Muscle layer of colon (tissue), 2 donors: Measurements from ENCODE around the gene LYPD6B.

Source experiments
- H3K27ac ChIP-seq: one replicate; pipeline ENCODE4 v1.7.0; 2013; ENCODE audit warnings: low read depth, mild to moderate bottlenecking, low read length, moderate library complexity
- H3K27me3 ChIP-seq, 2 donors: one replicate each; pipeline ENCODE4 v1.7.0; 2013; ENCODE audit warnings: low read length in 2 of 2, mild to moderate bottlenecking in 2 of 2; ENCODE audit not compliant: insufficient read depth in 2 of 2, control insufficient read depth in 1 of 2
- H3K36me3 ChIP-seq: one replicate; pipeline ENCODE4 v1.7.0; 2013; ENCODE audit warnings: mild to moderate bottlenecking, low read length; ENCODE audit not compliant: insufficient read depth
- H3K4me1 ChIP-seq: one replicate; pipeline ENCODE4 v1.7.0; 2013; ENCODE audit warnings: mild to moderate bottlenecking, low read length; ENCODE audit not compliant: insufficient read depth
- H3K4me3 ChIP-seq, 2 donors: one replicate each; pipeline ENCODE4 v1.7.0; 2013; ENCODE audit warnings: low read length in 2 of 2, low read depth in 1 of 2, mild to moderate bottlenecking in 1 of 2, moderate library complexity in 1 of 2
- H3K9ac ChIP-seq: one replicate; pipeline ENCODE4 v1.7.0; 2013; ENCODE audit warnings: low read length
- H3K9me3 ChIP-seq: one replicate; pipeline ENCODE4 v1.7.0; 2013; ENCODE audit warnings: mild to moderate bottlenecking, low read length
- donor health status: abdominal sarcoma.
- donor health status: Adenocarcinoma of cecum.

Gene LYPD6B

DNA sequence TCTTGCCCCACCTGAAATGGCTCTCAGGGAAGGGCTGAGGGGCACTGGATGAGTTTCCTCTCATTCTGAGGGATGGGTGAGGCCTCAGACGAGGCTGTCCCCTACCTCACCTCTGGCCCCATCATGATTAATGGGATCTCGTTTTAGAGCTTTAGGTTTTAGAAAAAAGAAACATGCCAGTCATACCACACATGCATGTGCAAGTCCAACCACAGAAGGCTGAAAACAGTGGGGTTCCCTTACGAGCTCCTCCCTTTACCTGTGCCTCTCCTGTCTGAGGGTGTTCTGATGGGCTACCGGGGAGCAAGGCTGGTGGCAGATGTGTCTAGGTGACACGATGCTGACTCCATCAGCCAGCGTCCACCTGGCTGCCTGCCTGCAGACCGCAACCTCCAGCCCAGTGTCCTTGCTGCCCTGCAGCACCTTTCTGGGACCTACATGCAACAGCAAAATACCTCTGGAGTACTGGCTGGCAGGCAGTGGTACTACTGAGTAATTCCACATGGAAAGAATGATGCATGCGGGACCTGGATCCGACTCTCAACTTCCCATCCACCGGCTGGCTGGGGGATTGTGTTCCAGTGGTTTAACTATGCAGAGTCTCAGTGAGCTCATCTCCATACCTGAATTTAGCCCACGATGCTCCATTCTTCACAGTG lies 9.1 kb upstream of the LYPD6B start:
- Histone ChIP-seq H3K9me3 (no peaks in the 10 kb centered on the region), H3K36me3 (no peaks in the 10 kb centered on the region), H3K4me3 (no peak overlapping the region), H3K27ac (no peak overlapping the region), H3K4me1 (no peaks in the 10 kb centered on the region), H3K27me3 (no peaks in the 10 kb centered on the region), H3K9ac (no peak overlapping the region)

DNA sequence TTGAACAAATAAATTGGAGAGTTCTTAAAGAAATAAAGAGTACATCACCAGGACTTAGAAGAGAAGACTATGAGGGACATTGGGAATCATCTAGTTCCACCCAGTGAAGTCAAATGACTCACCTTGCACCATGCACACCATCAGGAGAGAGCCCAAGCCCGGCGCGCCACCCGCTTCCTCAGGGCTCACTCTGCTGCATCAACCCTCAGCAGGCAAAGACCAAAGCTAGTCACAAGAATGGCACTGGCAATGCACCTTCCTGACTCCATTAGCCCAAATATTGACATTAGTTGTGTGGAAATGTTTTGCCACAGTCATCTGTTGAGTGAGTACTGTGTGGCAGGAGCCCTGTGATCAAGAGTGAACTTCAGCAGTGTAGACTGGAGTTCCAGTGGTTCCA lies 7.1 kb upstream of the LYPD6B start:
- Histone ChIP-seq H3K9me3 (no peaks in the 10 kb centered on the region), H3K36me3 (no peaks in the 10 kb centered on the region), H3K27me3 (no peaks in the 10 kb centered on the region), H3K4me3 (no peak overlapping the region), H3K27ac (no peak overlapping the region), H3K4me1 (no peaks in the 10 kb centered on the region), H3K9ac (no peak overlapping the region)

DNA sequence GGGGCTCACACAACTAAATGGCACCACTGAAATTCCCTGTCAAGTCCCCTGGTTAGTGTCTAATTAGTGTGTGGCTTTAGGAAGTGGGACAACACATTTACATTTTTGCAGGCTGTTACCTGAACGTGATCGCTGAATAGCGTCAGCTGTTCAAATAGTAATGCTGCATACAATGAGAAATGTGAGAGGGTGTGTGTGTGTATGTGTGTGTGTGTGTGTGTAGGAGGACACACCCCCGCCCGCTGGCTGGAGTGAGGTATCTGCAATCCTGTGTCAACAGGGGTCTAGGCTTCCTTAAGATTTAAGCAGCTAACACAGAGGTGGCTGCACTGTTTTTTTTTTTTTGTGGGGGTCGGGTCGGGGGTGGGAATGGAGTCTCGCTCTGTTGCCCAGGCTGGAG lies 4.8 kb upstream of the LYPD6B start:
- H3K9ac ChIP-seq: no peak overlapping the region
- no peak overlapping the region for H3K27ac ChIP-seq
- H3K9me3 ChIP-seq: no peaks in the 10 kb centered on the region
- no peaks in the 10 kb centered on the region for H3K36me3 ChIP-seq
- H3K4me1 ChIP-seq: no peaks in the 10 kb centered on the region
- peaks cover 8 to 11% of the 10 kb centered on the region in 2 donors for H3K27me3 ChIP-seq
- H3K4me3 ChIP-seq: no peak overlapping the region

DNA sequence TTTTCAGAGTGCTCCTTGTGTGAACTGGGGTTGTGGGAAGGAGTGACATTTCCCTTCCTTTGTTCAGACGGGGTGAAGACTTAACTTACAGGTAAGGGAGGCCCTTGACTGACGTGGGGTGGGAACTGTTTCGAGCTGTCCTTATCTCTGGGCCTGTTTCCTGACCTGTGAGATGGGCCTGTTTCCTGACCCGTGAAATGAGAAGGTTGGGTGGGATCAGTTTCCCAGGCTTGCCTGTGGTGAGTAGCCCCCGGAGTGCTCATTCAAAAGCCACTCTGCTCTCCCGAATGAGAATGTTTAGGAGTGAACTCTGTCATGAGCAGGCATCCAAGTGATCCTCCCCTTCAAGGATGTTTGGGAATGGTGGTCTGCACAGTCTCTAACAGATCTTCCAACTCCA lies 4.1 kb upstream of the LYPD6B start:
- H3K27ac ChIP-seq: no peak overlapping the region
- no peaks in the 10 kb centered on the region for H3K4me1 ChIP-seq
- no peaks in the 10 kb centered on the region for H3K9me3 ChIP-seq
- peaks cover 8 to 17% of the 10 kb centered on the region in 2 donors for H3K27me3 ChIP-seq
- H3K4me3 ChIP-seq: no peak overlapping the region
- H3K36me3 ChIP-seq: no peaks in the 10 kb centered on the region
- no peak overlapping the region for H3K9ac ChIP-seq

DNA sequence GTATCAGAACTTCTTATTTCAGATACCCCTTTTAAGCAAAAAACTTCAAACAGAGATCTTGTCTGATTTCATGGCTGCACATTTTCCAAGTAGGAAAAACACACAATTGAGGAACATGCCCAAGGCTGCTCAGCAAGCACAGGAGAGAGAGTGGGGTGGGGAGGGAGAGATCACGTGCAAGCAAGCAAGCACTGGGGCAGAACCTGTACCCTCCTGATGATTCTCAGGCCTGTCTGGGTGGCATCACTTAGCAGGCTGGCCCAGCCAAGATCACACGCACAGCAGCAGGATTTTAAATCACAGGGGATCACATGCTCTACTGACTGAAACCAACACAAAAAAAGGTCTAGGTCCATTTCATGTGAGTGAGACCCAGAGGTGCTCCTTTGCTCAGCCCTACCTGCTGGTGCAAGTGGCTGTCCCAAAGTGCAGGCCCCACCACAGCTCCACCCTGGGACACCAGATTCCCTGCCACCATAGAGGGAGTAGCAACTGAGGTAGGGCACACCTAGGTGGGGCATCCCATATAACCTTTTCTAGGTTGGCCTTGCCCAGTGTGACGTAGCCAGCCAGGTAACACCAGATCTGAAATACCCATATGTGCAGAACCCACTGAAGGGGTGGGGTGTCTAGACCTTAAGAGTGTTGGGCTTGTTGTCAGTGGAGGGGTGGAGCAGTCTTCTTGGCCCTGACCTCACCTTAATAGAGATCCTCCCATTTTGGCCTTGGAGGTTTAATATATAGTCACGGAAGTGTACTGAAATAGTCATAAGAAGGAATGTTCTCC lies 1.8 kb upstream of the LYPD6B start:
- peaks cover 8 to 20% of the 10 kb centered on the region in 2 donors for H3K27me3 ChIP-seq
- H3K9ac ChIP-seq: no peak overlapping the region
- H3K27ac ChIP-seq: no peak overlapping the region
- no peak overlapping the region for H3K4me3 ChIP-seq
- H3K9me3 ChIP-seq: no peaks in the 10 kb centered on the region
- H3K36me3 ChIP-seq: no peaks in the 10 kb centered on the region
- H3K4me1 ChIP-seq: no peaks in the 10 kb centered on the region

DNA sequence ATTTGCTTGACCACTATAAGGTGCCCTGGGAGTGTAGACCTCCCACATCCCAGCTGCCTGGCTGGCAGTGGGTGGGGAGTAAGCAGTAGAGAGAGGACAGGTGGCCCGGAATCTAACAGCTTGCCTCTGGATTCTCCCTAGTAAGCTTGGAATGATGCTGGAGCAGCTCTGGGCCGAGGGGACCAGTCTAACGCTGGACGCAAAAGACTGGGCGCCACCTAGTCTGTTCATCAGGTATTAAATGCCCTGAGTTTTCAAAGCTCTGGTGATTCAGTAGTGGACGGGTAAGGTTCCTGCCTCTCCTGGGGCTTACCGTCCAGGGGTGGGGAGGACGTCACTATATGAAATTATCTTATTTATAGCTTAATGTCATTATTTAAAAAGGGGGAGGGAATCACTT lies 648 bp upstream of the LYPD6B start:
- H3K4me1 ChIP-seq: no peaks in the 10 kb centered on the region
- peaks cover 8 to 20% of the 10 kb centered on the region in 2 donors for H3K27me3 ChIP-seq
- no peak overlapping the region for H3K4me3 ChIP-seq

DNA sequence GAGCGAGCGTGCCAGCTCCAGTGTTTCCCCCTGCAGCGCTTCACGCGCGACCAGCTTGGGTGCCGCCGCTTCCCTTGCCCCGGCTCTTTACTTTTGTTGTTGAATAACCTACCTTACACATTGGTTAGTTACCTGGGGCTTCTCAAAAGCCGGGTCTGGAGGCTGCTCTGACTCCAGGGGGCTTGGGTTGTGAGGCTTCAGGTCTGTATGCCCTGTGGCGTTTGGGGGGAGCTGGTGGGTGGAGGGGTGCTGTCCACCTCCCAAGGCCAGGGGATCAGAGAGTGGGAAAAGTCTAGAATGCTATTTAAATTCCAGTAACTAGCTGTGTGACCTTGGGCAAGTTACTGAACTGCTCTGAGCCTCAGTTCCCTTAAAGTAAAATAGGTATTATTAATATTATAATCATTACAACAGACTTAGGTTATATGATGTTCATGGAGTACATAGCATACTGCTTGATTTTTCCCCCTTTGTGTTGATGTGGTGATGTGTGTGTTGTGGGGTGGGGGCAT lies 770 bp downstream of the LYPD6B start:
- Histone ChIP-seq H3K36me3 (no peaks in the 10 kb centered on the region), H3K4me1 (no peaks in the 10 kb centered on the region), H3K27ac (no peak overlapping the region), H3K4me3 (no peak overlapping the region), H3K27me3 (peaks cover 8 to 20% of the 10 kb centered on the region in 2 donors), H3K9ac (no peak overlapping the region), H3K9me3 (no peaks in the 10 kb centered on the region)

More for the DNA sequence above, 648 bp upstream of the LYPD6B start:
- no peaks in the 10 kb centered on the region for H3K9me3 ChIP-seq
- no peak overlapping the region for H3K27ac ChIP-seq
- H3K9ac ChIP-seq: no peak overlapping the region
- no peaks in the 10 kb centered on the region for H3K36me3 ChIP-seq

DNA sequence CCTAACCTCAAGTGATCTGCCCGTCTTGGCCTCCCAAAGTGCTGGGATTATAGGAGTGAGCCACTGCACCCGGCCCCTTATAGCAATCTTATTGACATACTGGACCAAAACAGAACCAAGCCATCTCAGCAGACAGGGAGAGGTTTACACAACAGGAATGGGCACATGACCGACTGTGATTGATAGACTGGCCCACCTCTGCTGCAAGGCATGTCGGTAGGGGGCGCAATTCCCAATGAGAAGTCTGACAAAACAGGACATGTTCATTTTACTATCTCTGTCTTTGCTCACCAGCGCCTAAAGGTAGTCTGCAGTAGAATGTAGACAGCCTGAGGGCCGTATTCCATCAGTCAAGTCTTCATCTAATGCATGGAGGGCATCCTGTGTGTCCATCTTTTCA lies 2.0 kb downstream of the LYPD6B start:
- H3K4me1 ChIP-seq: no peaks in the 10 kb centered on the region
- peaks cover 8 to 20% of the 10 kb centered on the region in 2 donors for H3K27me3 ChIP-seq
- no peaks in the 10 kb centered on the region for H3K36me3 ChIP-seq
- H3K9me3 ChIP-seq: no peaks in the 10 kb centered on the region
- H3K9ac ChIP-seq: no peak overlapping the region
- no peak overlapping the region for H3K27ac ChIP-seq
- no peak overlapping the region for H3K4me3 ChIP-seq

DNA sequence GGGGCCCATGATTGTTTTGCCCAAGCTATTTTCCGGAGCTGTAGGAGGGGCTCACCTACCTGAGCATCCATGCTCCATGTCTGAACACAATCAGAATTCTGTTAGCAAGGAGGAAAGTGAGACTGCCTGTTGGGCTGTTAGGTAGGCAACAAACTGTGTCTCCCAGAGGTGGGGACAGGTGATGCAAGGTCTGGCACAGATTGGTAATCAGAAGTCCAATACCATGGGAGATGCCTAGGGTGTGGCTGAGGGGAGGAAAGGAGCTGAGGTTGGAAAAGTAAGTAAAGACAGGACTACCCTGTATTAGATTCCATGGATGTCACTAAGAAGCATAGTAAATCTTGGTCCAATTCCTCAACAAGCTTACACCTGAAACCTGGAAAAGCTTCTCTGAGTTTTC lies 3.0 kb downstream of the LYPD6B start:
- Histone ChIP-seq H3K27ac (no peak overlapping the region), H3K36me3 (no peaks in the 10 kb centered on the region), H3K27me3 (peaks cover 8 to 20% of the 10 kb centered on the region in 2 donors), H3K4me1 (no peaks in the 10 kb centered on the region), H3K9me3 (no peaks in the 10 kb centered on the region), H3K9ac (no peak overlapping the region), H3K4me3 (no peak overlapping the region)

DNA sequence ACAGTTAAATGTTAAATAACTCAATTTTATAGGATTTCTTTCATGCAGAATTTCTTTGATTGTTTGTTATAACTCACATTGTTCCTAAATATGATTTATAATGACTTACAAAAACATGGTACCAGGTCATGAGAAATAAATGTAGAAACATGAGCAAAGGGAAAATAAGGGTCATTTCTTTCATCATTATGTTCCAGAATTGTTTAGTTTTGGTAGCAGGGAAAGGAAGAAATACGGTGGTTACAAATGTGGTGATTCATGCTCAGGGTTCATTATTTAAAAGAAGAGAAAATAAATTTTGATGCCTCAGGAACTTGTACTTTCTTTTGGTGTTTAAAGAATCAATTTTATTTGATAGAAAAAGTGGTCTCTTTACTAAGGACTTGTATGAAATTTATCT lies 4.4 kb downstream of the LYPD6B start:
- H3K27ac ChIP-seq: no peak overlapping the region
- H3K4me1 ChIP-seq: no peaks in the 10 kb centered on the region
- no peak overlapping the region for H3K4me3 ChIP-seq
- H3K9me3 ChIP-seq: no peaks in the 10 kb centered on the region
- no peak overlapping the region for H3K9ac ChIP-seq
- H3K36me3 ChIP-seq: no peaks in the 10 kb centered on the region
- H3K27me3 ChIP-seq: peaks cover 4 to 14% of the 10 kb centered on the region in 2 donors

DNA sequence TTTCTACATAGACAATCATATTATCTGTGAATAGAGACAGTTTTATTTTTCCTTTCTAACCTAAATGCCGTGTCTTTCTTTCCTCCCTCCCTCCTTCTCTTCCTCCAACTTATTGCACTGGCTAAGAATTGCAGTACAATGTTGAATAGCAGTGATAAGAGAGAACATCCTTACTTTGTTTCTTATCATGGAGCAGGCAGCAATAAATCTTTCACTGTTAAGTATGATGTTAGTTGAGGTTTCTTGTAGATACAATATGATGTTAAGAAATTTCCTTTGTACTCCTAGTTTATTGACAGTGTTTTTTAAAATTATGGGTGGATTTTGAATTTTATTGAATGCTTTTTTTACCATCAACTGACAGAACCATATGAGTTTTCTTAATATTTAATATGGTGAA lies 6.0 kb downstream of the LYPD6B start:
- H3K9ac ChIP-seq: no peak overlapping the region
- no peak overlapping the region for H3K27ac ChIP-seq
- no peaks in the 10 kb centered on the region for H3K9me3 ChIP-seq
- H3K27me3 ChIP-seq: peaks cover 0 to 2% of the 10 kb centered on the region in 2 donors
- H3K36me3 ChIP-seq: no peaks in the 10 kb centered on the region
- H3K4me1 ChIP-seq: no peaks in the 10 kb centered on the region
- H3K4me3 ChIP-seq: no peak overlapping the region
